ENCODE results near the gene PEF1. TPM values are rescaled to one million over a fixed set of nuclear protein-coding genes. Genes with fewer than 3 reads are reported as not detected.

The PEF1 gene
- polyA plus RNA-seq, 1 experiment = 71.8 TPM

GRCh38 chr1:31618916-31619846, 25.5 kb downstream of the PEF1 start:
- CTCF ChIA-PET = interaction anchor here (0.6 to 3.2 kb wide), 21 partner anchors 10 to 1193 kb away, joined by 3 to 29 read pairs (median 4); partner anchors contain the start of gene PEF1
- POLR2A ChIA-PET = no interaction called here
- Histone ChIP-seq H3K9me3 (ENCODE audit: control insufficient read depth, insufficient read depth, low read length) (no peaks in the 10 kb centered on the region; the same call in 1 of the 2 replicates), H3K27ac (ENCODE audit: low read depth, low read length) (no peak overlapping the region), H3K4me3 (ENCODE audit: low read depth, low read length) (no peak overlapping the region), H3K27me3 (ENCODE audit: control insufficient read depth, insufficient read depth, low read length) (peaks cover 21% of the 10 kb centered on the region)
- no peak for TF ChIP-seq CTCF (IDR thresholded peaks at IDR 0.05; ENCODE audit: low read depth, low read length)
- no peak for DNase-seq (ENCODE audit: low read depth, low spot score)

GRCh38 chr1:31617916-31618746, 26.5 kb downstream of the PEF1 start:
- no peak overlapping the region for H3K27ac ChIP-seq (ENCODE audit: low read depth, low read length)
- CTCF ChIA-PET = interaction anchor here (0.6 to 3.2 kb wide), 22 partner anchors 9 to 1194 kb away, joined by 3 to 29 read pairs (median 4); partner anchors contain the start of gene PEF1

GRCh38 chr1:31617218-31617915, 27.3 kb downstream of the PEF1 start, which contains the start of gene HCRTR1:
HCRTR1 (plus strand) TSS chr1:31617689; CDS start chr1:31619193, 1,504 bp downstream.
- peaks cover 21% of the 10 kb centered on the region for H3K27me3 ChIP-seq (ENCODE audit: control insufficient read depth, insufficient read depth, low read length)
- ChIA-PET POLR2A (interaction anchor here (0.7 to 1.3 kb wide), 2 partner anchors 27 to 222 kb away, joined by 3 to 12 read pairs; partner anchors contain the start of gene PEF1), CTCF (interaction anchor here (0.6 to 3.2 kb wide), 12 partner anchors 8 to 60 kb away, joined by 3 to 29 read pairs (median 4); no protein-coding TSS in a partner anchor)
- DNase-seq (ENCODE audit: low read depth, low spot score) = no peak
- peak within 1 kb of the TSS; percentile 54 for H3K4me3 ChIP-seq (ENCODE audit: low read depth, low read length)
- TF ChIP-seq CTCF (IDR thresholded peaks at IDR 0.05; ENCODE audit: low read depth, low read length) = no peak
- no peak within 1 kb of the TSS for H3K27ac ChIP-seq (ENCODE audit: low read depth, low read length)
- no peaks in the 10 kb centered on the region; the same call in 1 of the 2 replicates for H3K9me3 ChIP-seq (ENCODE audit: control insufficient read depth, insufficient read depth, low read length)

More at GRCh38 chr1:31617916-31618746, 26.5 kb downstream of the PEF1 start:
- POLR2A ChIA-PET = interaction anchor here (1.3 kb wide), 1 partner anchor 27 kb away, joined by 3 read pairs; the partner anchor contains the start of gene PEF1
- Histone ChIP-seq H3K9me3 (ENCODE audit: control insufficient read depth, insufficient read depth, low read length) (no peaks in the 10 kb centered on the region; the same call in 1 of the 2 replicates), H3K27me3 (ENCODE audit: control insufficient read depth, insufficient read depth, low read length) (peaks cover 21% of the 10 kb centered on the region), H3K4me3 (ENCODE audit: low read depth, low read length) (peak overlapping the region; percentile 54)
- no peak for DNase-seq (ENCODE audit: low read depth, low spot score)
- peak; percentile 77 for TF ChIP-seq CTCF (IDR thresholded peaks at IDR 0.05; ENCODE audit: low read depth, low read length)

- no peak for DNase-seq (ENCODE audit: low read depth, low spot score)
- Histone ChIP-seq H3K4me3 (ENCODE audit: low read depth, low read length) (no peak overlapping the region), H3K27ac (ENCODE audit: low read depth, low read length) (no peak overlapping the region), H3K27me3 (ENCODE audit: control insufficient read depth, insufficient read depth, low read length) (peaks cover 21% of the 10 kb centered on the region), H3K9me3 (ENCODE audit: control insufficient read depth, insufficient read depth, low read length) (no peaks in the 10 kb centered on the region; the same call in 1 of the 2 replicates)
- POLR2A ChIA-PET = interaction anchor here (0.6 to 0.7 kb wide), 2 partner anchors 37 to 144 kb away, joined by 4 to 5 read pairs; no protein-coding TSS in a partner anchor
- no peak for TF ChIP-seq CTCF (IDR thresholded peaks at IDR 0.05; ENCODE audit: low read depth, low read length)
- CTCF ChIA-PET = no interaction called here
Measured at GRCh38 chr1:31615939-31616338, 28.7 kb downstream of the PEF1 start.

All from AG04450 (cell line).